Body of pancreas (tissue), 4 donors: Measurements from ENCODE around the gene ZNF30. TPM values are rescaled to one million over a fixed set of nuclear protein-coding genes. Genes with fewer than 3 reads are reported as not detected.
"Not testable (repeated sequence)": the region's sequence is repeated elsewhere in the genome, so short reads cannot be mapped to it uniquely, and the experiment has no call there.

ENCODE experiments used
- ATAC-seq: fragments of 150-250 bp; one replicate; pipeline ENCODE4 v1.9.1; 2016
- DNase-seq, 4 donors: peaks; one replicate each; pipeline ENCODE4 v3.0.0-alpha.2; 2019
- H3K27ac ChIP-seq, 4 donors: fragments of 200-600 bp; sonication (generic); 1 replicate in 3 of 4; 2 replicates in 1 of 4; pipeline versions ENCODE4 v1.5.1 to v1.6.1; 2016 to 2019; ENCODE audit warnings: mild to moderate bottlenecking in 1 of 4, mixed read lengths in 1 of 4, moderate library complexity in 1 of 4
- H3K27me3 ChIP-seq, 2 donors: fragments of 200-600 bp; sonication (generic); one replicate each; pipeline ENCODE4 v1.6.0; 2016; ENCODE audit warnings: mild to moderate bottlenecking in 1 of 2
- H3K36me3 ChIP-seq, 2 donors: fragments of 200-600 bp; sonication (generic); replicated peaks in 1 of 2; 2 replicates each; pipeline ENCODE4 v1.5.1; 2016; ENCODE audit warnings: low read depth in 2 of 2; ENCODE audit not compliant: insufficient read depth in 1 of 2
- H3K4me1 ChIP-seq: fragments of 200-600 bp; sonication (generic); one replicate; pipeline ENCODE4 v1.6.0; 2016
- H3K4me3 ChIP-seq, 2 donors: fragments of 200-600 bp; sonication (generic); 1 replicate in 1 of 2; 2 replicates in 1 of 2; pipeline ENCODE4 v1.5.1; 2016 to 2019
- H3K9me3 ChIP-seq, 3 donors: fragments of 200-600 bp; sonication (generic); 1 replicate in 2 of 3; 2 replicates in 1 of 3; pipeline ENCODE4 v1.5.1; 2016
- CTCF ChIP-seq, 7 experiments: fragments of 450-650 bp in 4 of 7; fragments of 200-600 bp in 3 of 7; sonication (generic) in 3 of 7; IDR thresholded peaks; one replicate each; pipeline ENCODE4 v1.5.1; 2016 to 2019; ENCODE audit warnings: antibody characterized with exemption in 7 of 7
- POLR2A ChIP-seq, 3 donors: fragments of 450-650 bp; IDR thresholded peaks; one replicate each; pipeline ENCODE4 v1.6.1; 2016; ENCODE audit warnings: antibody characterized with exemption in 3 of 3, mild to moderate bottlenecking in 2 of 3
- WGBS, 2 donors: methylation state at CpG; one replicate each; pipeline ENCODE4 v1.1.5; 2017; 5-methylcytosine and 5-hydroxymethylcytosine counted together
- intact Hi-C: fragments of 100-400 bp; cut with DNase I; formaldehyde crosslinking; loops from one replicate; pipeline ENCODE4 v1.15.1; 2023
- total RNA-seq, 2 donors: library from RNA; depleted of rRNA; stranded (reverse); fragments of >200 nt; gene quantifications; one replicate each; pipeline ENCODE4 v1.1.0, GENCODE V29; 2016

ZNF30 gene
- total RNA-seq, 2 donors from 2014 or later, result 0.66 to 2.6 TPM

DNA sequence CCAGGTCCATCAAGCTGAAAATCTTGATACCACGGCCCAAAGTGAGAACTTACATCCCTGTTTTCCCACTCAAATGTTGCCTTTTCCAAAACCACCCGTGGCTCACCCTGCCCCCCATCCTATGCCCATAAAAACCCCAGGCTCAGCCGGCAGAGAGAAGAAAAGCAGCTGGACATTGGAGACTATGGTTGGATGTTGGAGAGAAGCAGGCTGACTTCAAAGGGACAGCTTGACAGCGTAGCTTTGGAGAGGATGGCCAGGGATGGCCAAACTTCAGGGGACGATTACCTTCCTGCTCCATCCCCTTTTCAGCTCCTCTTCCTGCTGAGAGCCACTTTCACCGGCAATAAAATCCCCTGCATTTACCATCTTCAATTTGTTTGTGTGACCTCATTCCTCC is 40.8 kb downstream of the ZNF30 start:
- H3K36me3 ChIP-seq, result no peaks in the 10 kb centered on the region
- no peak overlapping the region for H3K4me3 ChIP-seq
- 74 to 77% methylated on average over 6 of the region's 6 CpGs for WGBS, 2 donors
- no peaks in the 10 kb centered on the region for H3K27me3 ChIP-seq
- H3K4me1 ChIP-seq, result peaks cover 12% of the 10 kb centered on the region
- ATAC-seq, result no peak
- intact Hi-C loops, result no loop called here
- no peak overlapping the region for H3K27ac ChIP-seq
- TF ChIP-seq CTCF (IDR thresholded peaks at IDR 0.05) (no peak), POLR2A (IDR thresholded peaks at IDR 0.05) (no peak)
- no peaks in the 10 kb centered on the region for H3K9me3 ChIP-seq
- DNase-seq, result no peak

GRCh38 chr19:34969721-34970120 is 43.0 kb downstream of the ZNF30 start:
- ATAC-seq, result no peak
- no peaks in the 10 kb centered on the region for H3K4me1 ChIP-seq
- TF ChIP-seq CTCF (IDR thresholded peaks at IDR 0.05), result no peak
- TF ChIP-seq POLR2A (IDR thresholded peaks at IDR 0.05), result no peak
- H3K36me3 ChIP-seq, result no peaks in the 10 kb centered on the region
- no peak overlapping the region for H3K27ac ChIP-seq
- H3K27me3 ChIP-seq, result no peaks in the 10 kb centered on the region
- no peaks in the 10 kb centered on the region for H3K9me3 ChIP-seq
- 93% methylated on average over 6 of the region's 6 CpGs for WGBS, 2 donors
- intact Hi-C loops, result loop anchor here (2.0 kb wide), 1 partner anchor 49 kb away; no protein-coding TSS in a partner anchor
- no peak overlapping the region for H3K4me3 ChIP-seq
- DNase-seq, result no peak

- H3K36me3 ChIP-seq, H3K4me1 ChIP-seq, DNase-seq, ATAC-seq, H3K9me3 ChIP-seq, H3K27me3 ChIP-seq, H3K27ac ChIP-seq, H3K4me3 ChIP-seq: not testable (repeated sequence)
- intact Hi-C loops, result loop anchor here (2.0 kb wide), 1 partner anchor 49 kb away; no protein-coding TSS in a partner anchor
- WGBS, 2 donors, result 77 to 79% methylated on average over 12 of the region's 12 CpGs
Observed at GRCh38 chr19:34970185-34970780, 43.6 kb downstream of the ZNF30 start.

- TF ChIP-seq POLR2A (IDR thresholded peaks at IDR 0.05), result no peak
- no peak for TF ChIP-seq CTCF (IDR thresholded peaks at IDR 0.05)
- no peaks in the 10 kb centered on the region for H3K36me3 ChIP-seq
- no peaks in the 10 kb centered on the region for H3K9me3 ChIP-seq
- H3K4me3 ChIP-seq, result no peak overlapping the region
- ATAC-seq (no peak), DNase-seq (no peak)
- no peaks in the 10 kb centered on the region for H3K27me3 ChIP-seq
- no peaks in the 10 kb centered on the region for H3K4me1 ChIP-seq
- WGBS, 2 donors, result 82 to 90% methylated on average over 7 of the region's 7 CpGs
- no peak overlapping the region for H3K27ac ChIP-seq
- intact Hi-C loops, result no loop called here
Observed at GRCh38 chr19:34972163-34972705, 45.5 kb downstream of the ZNF30 start.

- ATAC-seq (no peak), DNase-seq (no peak)
- H3K4me1 ChIP-seq, result no peaks in the 10 kb centered on the region
- no peaks in the 10 kb centered on the region for H3K9me3 ChIP-seq
- WGBS, 2 donors, result 62 to 71% methylated on average over 5 of the region's 5 CpGs
- intact Hi-C loops, result loop anchor here (2.0 kb wide), 1 partner anchor 38 kb away; no protein-coding TSS in a partner anchor
- H3K27ac ChIP-seq, result no peak overlapping the region
- H3K27me3 ChIP-seq, result no peaks in the 10 kb centered on the region
- H3K4me3 ChIP-seq, result no peak overlapping the region
- no peak for TF ChIP-seq POLR2A (IDR thresholded peaks at IDR 0.05)
- TF ChIP-seq CTCF (IDR thresholded peaks at IDR 0.05), result no peak
- no peaks in the 10 kb centered on the region for H3K36me3 ChIP-seq
Observed at GRCh38 chr19:34974646-34975045, 47.9 kb downstream of the ZNF30 start.
